Duodenal mucosa (tissue), 2 donors: ENCODE data around the gene KIF5C.

Source experiments
- H3K27ac ChIP-seq: one replicate; pipeline ENCODE4 v1.7.0; 2013; ENCODE audit warnings: low read depth, low read length
- H3K27me3 ChIP-seq, 2 donors: one replicate each; pipeline ENCODE4 v1.7.0; 2013; ENCODE audit warnings: low read length in 2 of 2, control low read depth in 1 of 2; ENCODE audit not compliant: insufficient read depth in 2 of 2, control insufficient read depth in 1 of 2
- H3K36me3 ChIP-seq, 2 donors: one replicate each; pipeline ENCODE4 v1.7.0; 2013; ENCODE audit warnings: low read length in 2 of 2, control low read depth in 1 of 2; ENCODE audit not compliant: insufficient read depth in 2 of 2, control insufficient read depth in 1 of 2
- H3K4me1 ChIP-seq, 2 donors: one replicate each; pipeline ENCODE4 v1.7.0; 2013; ENCODE audit warnings: low read length in 2 of 2, control low read depth in 1 of 2; ENCODE audit not compliant: insufficient read depth in 2 of 2, control insufficient read depth in 1 of 2
- H3K4me3 ChIP-seq, 2 donors: one replicate each; pipeline ENCODE4 v1.7.0; 2013; ENCODE audit warnings: low read length in 2 of 2, low read depth in 1 of 2
- H3K9ac ChIP-seq, 2 donors: one replicate each; pipeline ENCODE4 v1.7.0; 2013; ENCODE audit warnings: low read length in 2 of 2, low read depth in 1 of 2
- H3K9me3 ChIP-seq, 2 donors: one replicate each; pipeline ENCODE4 v1.7.0; 2013; ENCODE audit warnings: low read length in 2 of 2, control low read depth in 1 of 2; ENCODE audit not compliant: control insufficient read depth in 1 of 2

The KIF5C gene

GRCh38 chr2:148920559-148920958 lies 45.5 kb downstream of the KIF5C start:
- Histone ChIP-seq H3K36me3 (no peaks in the 10 kb centered on the region), H3K4me1 (no peaks in the 10 kb centered on the region), H3K9ac (no peak overlapping the region), H3K27me3 (no peaks in the 10 kb centered on the region), H3K4me3 (no peak overlapping the region), H3K27ac (no peak overlapping the region), H3K9me3 (peaks cover 5 to 10% of the 10 kb centered on the region in 2 donors)

GRCh38 chr2:148922062-148922461 lies 47.0 kb downstream of the KIF5C start:
- Histone ChIP-seq H3K27me3 (no peaks in the 10 kb centered on the region), H3K9ac (no peak overlapping the region), H3K9me3 (peaks cover 5 to 10% of the 10 kb centered on the region in 2 donors), H3K4me1 (peaks cover 0 to 5% of the 10 kb centered on the region in 2 donors), H3K4me3 (no peak overlapping the region), H3K36me3 (no peaks in the 10 kb centered on the region), H3K27ac (no peak overlapping the region)

- Histone ChIP-seq H3K9me3 (peaks cover 5 to 10% of the 10 kb centered on the region in 2 donors), H3K36me3 (no peaks in the 10 kb centered on the region), H3K4me1 (peaks cover 0 to 8% of the 10 kb centered on the region in 2 donors), H3K27ac (no peak overlapping the region), H3K4me3 (no peak overlapping the region), H3K9ac (no peak overlapping the region), H3K27me3 (no peaks in the 10 kb centered on the region)
Observed at GRCh38 chr2:148922776-148923475, 47.9 kb downstream of the KIF5C start.

- Histone ChIP-seq H3K27ac (no peak overlapping the region), H3K9ac (no peak overlapping the region), H3K4me3 (no peak overlapping the region), H3K36me3 (no peaks in the 10 kb centered on the region), H3K27me3 (no peaks in the 10 kb centered on the region), H3K4me1 (peaks cover 0 to 8% of the 10 kb centered on the region in 2 donors), H3K9me3 (no peaks in the 10 kb centered on the region)
Observed at GRCh38 chr2:148924514-148925178, 49.6 kb downstream of the KIF5C start.

- Histone ChIP-seq H3K4me1 (peaks cover 0 to 8% of the 10 kb centered on the region in 2 donors), H3K4me3 (peak overlapping the region; percentile 26 to 66), H3K9me3 (no peaks in the 10 kb centered on the region), H3K9ac (no peak overlapping the region), H3K36me3 (no peaks in the 10 kb centered on the region), H3K27ac (no peak overlapping the region), H3K27me3 (no peaks in the 10 kb centered on the region)
Observed at GRCh38 chr2:148926291-148926961, 51.4 kb downstream of the KIF5C start.

GRCh38 chr2:148926981-148927401 lies 52.0 kb downstream of the KIF5C start:
- H3K9ac ChIP-seq: no peak overlapping the region
- H3K27ac ChIP-seq: no peak overlapping the region
- no peaks in the 10 kb centered on the region for H3K36me3 ChIP-seq
- H3K27me3 ChIP-seq: no peaks in the 10 kb centered on the region
- peaks cover 0 to 8% of the 10 kb centered on the region in 2 donors for H3K4me1 ChIP-seq
- no peaks in the 10 kb centered on the region for H3K9me3 ChIP-seq
- H3K4me3 ChIP-seq: peak overlapping the region; percentile 26 to 66

GRCh38 chr2:148928395-148928794 lies 53.4 kb downstream of the KIF5C start:
- Histone ChIP-seq H3K27me3 (no peaks in the 10 kb centered on the region), H3K36me3 (no peaks in the 10 kb centered on the region), H3K4me1 (peaks cover 0 to 8% of the 10 kb centered on the region in 2 donors), H3K4me3 (no peak overlapping the region), H3K27ac (no peak overlapping the region), H3K9me3 (no peaks in the 10 kb centered on the region), H3K9ac (no peak overlapping the region)

- Histone ChIP-seq H3K27me3 (no peaks in the 10 kb centered on the region), H3K36me3 (no peaks in the 10 kb centered on the region), H3K27ac (no peak overlapping the region), H3K9ac (no peak overlapping the region), H3K4me3 (no peak overlapping the region), H3K4me1 (peaks cover 0 to 8% of the 10 kb centered on the region in 2 donors), H3K9me3 (no peaks in the 10 kb centered on the region)
Observed at GRCh38 chr2:148930046-148930775, 55.2 kb downstream of the KIF5C start.

- no peaks in the 10 kb centered on the region for H3K4me1 ChIP-seq
- no peaks in the 10 kb centered on the region for H3K36me3 ChIP-seq
- H3K9ac ChIP-seq: no peak overlapping the region
- no peak overlapping the region for H3K4me3 ChIP-seq
- no peaks in the 10 kb centered on the region for H3K9me3 ChIP-seq
- H3K27ac ChIP-seq: no peak overlapping the region
- H3K27me3 ChIP-seq: no peaks in the 10 kb centered on the region
Observed at GRCh38 chr2:148932536-148932935, 57.5 kb downstream of the KIF5C start.
